GM18520 (cell line): ENCODE results near the gene AMMECR1L.
A peak's percentile ranks its signal among the peaks of the same experiment; 100 is the strongest.
"Not testable (repeated sequence)": the region's sequence is repeated elsewhere in the genome, so short reads cannot be mapped to it uniquely, and the experiment has no call there.

Source experiments
- ATAC-seq: cut with Tn5 transposase; IDR thresholded peaks from one replicate; pipeline ENCODE4 v1.9.1; 2021; ENCODE audit not compliant: unreplicated experiment

AMMECR1L gene

DNA sequence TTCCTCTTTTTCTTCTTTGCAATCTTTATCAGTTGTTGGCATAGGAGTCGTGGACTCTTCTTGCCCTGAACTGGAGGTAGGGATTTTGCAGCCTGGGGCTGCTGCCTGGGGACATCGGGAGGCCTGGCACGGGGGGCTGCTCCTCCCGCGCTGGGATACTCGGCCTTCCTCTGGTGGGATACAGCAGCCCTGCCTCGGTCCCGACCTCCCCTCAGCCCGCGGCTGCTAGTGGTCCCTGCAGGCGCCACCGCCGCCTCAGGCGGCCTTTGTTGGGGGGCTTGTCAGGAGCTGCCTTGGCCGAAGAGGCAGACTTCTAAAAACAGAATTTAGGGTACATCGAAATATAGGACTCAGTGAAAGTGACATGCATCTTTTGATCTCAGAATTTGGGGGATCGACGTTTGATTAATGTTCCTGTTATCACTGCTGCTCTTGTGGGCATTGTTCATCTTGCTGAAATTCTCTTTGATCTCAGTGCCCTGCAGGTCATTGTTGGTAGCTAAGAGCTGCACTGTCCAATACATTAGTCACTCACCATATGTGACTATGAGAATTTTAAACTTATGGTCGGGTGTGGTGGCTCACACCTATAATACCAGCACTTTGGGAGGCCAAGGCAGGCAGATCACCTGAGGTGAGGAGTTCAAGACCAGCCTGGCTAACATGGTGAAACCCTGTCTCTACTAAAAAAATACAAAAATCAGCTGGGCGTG is 44.1 kb downstream of the AMMECR1L start:
- no peak for ATAC-seq

DNA sequence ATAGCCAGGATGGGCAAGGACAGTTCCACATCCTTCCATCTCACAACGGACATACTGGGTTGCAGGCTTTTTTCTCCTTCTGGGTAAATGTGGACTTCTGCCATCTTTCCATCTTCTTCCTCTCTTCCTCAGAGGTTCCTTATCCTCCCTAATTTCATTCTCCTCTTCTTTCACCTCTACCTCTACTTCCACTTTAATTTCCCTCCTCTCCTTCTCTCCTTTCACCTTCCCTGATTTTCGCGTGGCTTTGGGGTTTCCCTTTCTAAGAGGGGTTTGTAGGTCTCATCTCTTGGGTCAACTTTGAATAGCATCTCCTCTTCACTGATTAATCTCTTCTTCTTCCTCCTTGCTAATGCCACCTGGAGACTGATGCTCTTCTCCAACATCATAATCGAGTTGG is 44.9 kb downstream of the AMMECR1L start:
- no peak for ATAC-seq

DNA sequence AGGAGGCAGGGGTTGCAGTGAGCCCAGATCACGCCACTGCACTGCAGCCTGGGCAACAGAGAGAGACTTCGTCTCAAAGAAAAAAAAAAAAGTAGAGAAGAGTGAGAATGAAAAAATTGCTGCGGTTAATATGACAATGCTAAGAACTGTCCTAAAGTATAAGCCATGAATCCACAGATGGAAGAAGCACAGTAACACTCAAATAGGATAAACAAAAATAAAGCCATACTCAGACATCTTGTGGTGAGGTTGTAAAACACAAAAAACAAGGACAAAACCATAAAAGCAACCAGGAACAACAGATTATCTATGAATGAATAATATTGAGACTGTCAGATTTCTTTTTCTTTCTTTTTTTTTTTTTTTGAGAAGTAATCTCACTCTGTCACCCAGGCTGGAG is 50.8 kb downstream of the AMMECR1L start:
- no peak for ATAC-seq

DNA sequence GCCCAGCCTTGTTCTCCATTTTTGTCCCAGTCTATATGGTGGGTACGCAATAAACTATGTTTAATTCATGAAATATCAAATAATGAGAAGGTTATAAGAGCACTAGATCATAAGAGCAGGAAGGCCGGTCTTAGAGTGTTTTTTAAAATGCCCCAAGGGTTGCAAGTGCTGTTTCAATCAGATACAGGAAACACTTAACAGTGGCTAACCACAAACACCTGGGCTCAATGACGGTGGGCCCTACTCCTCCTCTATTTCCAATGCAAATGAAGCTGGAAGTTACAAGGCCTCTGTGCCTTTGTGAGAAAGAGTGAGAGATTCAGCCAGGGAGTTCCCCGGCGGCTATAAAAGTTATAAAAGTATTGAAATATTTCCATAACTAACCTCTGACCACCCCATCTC is 55.9 kb downstream of the AMMECR1L start:
- ATAC-seq = peak; percentile 96

DNA sequence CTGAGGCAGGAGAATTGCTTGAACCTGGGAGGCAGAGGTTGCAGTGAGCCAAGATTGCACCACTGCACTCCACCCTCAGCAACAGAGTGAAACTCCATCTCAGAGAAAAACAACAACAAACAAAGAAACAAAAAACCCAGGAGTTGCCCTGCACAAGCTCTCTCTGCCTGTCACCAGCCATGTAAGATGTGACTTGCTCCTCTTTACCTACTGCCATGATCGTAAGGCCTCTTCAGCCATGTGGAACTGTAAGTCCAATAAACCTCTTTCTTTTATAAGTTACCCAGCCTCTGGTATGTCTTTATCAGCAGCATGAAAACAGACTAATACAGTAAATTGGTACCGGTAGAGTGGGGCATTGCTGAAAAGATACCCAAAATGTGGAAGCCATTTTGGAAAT is 59.0 kb downstream of the AMMECR1L start:
- ATAC-seq = not testable (repeated sequence)

DNA sequence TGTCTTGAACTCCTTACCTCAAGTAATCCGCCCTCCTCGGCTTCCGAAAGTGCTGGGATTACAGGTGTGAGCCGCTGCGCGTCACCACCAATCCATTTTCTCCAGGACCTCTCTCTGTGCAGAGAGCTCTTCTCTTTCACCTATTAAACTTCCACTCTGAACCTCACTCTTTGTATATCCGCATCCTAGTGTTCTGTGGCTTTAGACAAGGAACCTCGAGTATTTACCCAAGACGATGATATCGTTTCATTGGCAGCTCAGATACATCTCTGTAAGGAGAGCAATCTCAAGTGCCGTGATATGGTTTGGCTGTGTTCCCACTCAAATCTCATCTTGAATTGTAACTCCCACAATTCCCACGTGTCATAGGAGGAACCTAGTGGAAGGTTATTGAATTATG is 59.7 kb downstream of the AMMECR1L start:
- ATAC-seq = no peak

DNA sequence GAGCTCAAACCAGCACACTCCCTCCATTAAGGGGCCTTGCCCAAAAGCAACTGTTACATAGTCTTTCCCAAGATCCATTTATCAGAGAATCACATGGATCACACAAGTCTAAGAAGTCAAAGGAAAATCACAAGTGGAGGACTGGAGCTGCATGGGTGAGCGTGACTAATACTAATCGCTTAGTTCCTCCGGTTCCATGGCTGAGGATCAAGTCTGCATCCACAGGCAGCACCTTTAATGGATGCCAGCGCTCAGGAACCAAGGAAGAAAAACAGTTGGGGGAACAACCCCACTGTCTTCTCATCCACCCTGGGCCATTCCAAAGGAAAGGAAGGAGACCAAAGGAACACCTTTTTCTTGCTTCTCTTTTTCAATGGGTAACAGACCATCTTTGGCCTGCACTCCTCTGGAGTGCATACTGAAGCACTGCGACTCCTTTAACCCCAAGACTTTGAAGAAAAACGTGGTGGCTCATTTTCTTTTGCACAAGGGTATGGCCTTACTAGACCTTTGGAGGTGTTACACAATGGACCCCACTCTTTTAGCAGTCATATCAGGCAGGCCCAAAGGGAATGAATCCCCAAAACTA is 65.6 kb downstream of the AMMECR1L start:
- ATAC-seq = no peak

DNA sequence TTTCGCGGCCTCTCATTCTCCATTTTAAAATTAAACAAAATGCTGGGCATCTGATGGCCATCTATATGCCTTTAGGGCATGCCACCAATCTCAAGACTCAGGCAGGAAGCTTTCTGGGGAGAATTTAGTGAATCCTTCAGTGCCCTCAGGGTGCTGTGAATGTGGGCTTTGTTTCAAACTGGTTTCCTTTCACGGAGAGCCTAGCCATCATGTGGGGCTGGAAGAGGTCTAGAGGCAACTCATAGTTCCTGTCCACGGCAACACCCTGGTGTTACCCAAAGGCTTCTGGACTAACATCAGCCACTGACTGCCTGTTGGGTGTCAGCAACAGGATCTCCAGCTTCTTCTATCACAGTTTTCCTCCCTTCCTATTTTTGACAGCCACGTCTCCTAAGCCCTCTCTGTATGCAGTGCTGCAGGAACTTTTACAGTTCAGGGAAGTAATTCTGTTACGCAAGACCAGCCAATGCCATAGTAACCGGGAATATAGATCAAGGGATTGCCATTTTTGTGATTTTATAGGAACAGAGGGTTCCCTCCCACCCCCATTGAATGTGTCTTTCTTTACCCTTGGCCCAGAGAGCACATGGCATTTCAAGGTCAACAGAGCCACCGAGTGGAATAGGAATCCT is 66.8 kb downstream of the AMMECR1L start:
- ATAC-seq = no peak

DNA sequence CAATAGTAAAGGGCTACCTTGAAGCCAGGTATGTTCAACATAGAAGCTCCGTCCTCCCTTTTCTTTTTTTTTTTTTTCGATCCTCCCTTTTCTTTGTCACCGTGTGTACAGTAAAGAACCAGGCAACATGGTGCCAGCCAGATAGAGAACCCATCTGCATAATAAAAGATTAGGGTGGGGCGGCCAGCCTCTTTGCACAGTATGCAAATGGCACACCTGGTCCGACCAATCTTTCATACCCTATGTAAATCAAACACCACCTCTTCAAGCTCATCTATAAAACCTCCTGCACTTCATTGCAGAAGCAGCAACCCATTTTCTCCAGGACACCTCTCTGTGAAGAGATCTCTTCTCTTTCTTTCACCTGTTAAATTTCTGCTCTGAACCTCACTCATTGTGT is 67.5 kb downstream of the AMMECR1L start:
- ATAC-seq = no peak

DNA sequence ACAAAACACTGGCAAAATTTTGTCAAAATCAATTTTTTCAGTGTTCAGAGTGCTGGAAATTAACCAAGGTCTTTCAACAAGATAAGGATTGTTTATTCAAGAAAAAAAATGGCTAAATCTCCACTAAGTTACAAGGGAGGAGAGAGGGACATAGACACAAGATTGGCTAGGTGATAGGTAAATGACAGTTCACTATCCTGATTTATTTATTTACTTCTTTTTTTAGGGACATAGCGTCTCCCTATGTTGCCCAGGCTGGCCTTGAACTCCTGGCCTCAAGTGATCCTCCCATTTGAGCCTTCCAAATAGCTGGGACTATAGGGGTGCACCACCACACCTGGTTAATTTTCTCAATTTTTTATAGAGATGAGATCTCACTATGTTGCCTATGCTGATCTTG is 71.1 kb downstream of the AMMECR1L start:
- ATAC-seq = no peak

DNA sequence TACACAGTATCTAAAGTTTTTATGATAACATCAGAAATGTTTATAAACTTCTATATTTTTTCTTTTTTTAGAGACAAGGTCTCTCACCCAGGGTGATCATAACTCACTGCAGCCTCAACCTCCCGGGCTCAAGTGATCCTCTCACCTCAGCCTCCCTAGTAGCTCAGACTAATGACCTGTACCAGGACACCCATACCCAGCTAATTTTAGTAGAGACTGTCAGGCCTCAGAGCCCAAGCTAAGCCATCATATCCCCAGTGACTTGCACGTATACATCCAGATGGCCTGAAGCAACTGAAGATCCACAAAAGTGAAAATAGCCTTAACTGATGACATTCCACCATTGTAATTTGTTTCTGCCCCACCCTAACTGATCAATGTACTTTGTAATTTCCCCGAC is 73.3 kb downstream of the AMMECR1L start:
- not testable (repeated sequence) for ATAC-seq
